Large intestine (tissue), 3 donors: ENCODE measurements around the gene CHD1L. TPM values are rescaled to one million over a fixed set of nuclear protein-coding genes. Genes with fewer than 3 reads are reported as not detected.
"Not testable (repeated sequence)": the region's sequence is repeated elsewhere in the genome, so short reads cannot be mapped to it uniquely, and the experiment has no call there.

Experiments
- DNase-seq, 2 donors: peaks; one replicate each; pipeline versions ENCODE4 v3.0.0 to v3.0.0-alpha.2; 2013
- H3K27ac ChIP-seq: one replicate; pipeline ENCODE4 v1.5.1; 2013; ENCODE audit warnings: low read length
- H3K27me3 ChIP-seq: 2 replicates; pipeline ENCODE4 v1.6.1; 2013; ENCODE audit warnings: low read length; ENCODE audit not compliant: control insufficient read depth, insufficient read depth
- H3K36me3 ChIP-seq: 2 replicates; pipeline ENCODE4 v1.6.1; 2013; ENCODE audit warnings: low read length; ENCODE audit not compliant: control insufficient read depth, insufficient read depth
- H3K4me1 ChIP-seq: one replicate; pipeline ENCODE4 v1.6.1; 2013; ENCODE audit warnings: low read length; ENCODE audit not compliant: control insufficient read depth, insufficient read depth
- H3K4me3 ChIP-seq: one replicate; pipeline ENCODE4 v1.5.1; 2013; ENCODE audit warnings: low read length
- H3K9me3 ChIP-seq: one replicate; pipeline ENCODE4 v1.6.1; 2013; ENCODE audit warnings: mild to moderate bottlenecking, low read depth, low read length, moderate library complexity; ENCODE audit not compliant: control insufficient read depth
- WGBS: methylation state at CpG from one replicate; pipeline ENCODE4 v1.1.5; 2013; ENCODE audit warnings: low lambda C conversion rate; ENCODE audit not compliant: insufficient coverage; 5-methylcytosine and 5-hydroxymethylcytosine counted together
- polyA plus RNA-seq: library from polyadenylated mRNA; unstranded; fragments of 120-200 nt; gene quantifications from one replicate; pipeline ENCODE4 v1.2.1, GENCODE V29; 2013

Gene CHD1L
- polyA plus RNA-seq, 1 donor: 37.1 TPM

DNA sequence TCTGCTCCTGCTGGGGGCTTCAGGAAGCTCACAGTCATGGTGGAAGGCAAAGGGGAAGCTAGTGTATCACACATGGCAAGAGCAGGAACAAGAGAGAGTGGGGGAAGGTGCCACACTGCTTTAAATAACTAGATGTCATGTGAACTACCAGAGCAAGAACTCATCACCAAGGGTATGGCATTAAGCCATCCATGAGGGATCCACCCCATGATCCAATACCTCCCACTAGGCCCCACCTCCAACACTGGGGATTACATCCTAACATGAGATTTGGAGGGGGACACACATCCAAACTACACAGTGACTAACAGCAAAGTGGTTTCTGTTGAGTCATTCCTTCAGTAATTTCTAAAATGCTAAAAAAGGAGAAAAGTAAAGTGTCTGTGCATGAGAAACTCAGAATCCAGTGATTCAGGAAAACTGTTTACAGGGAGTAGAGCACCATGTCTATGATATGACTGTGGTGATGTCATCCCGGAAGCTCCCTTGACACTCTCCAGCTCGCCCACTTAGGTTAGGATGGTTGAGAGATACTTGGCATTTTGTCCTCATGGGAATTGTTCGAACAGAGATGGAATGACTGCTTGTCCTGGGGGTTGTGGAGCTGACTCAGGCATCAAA, 50.3 kb downstream of the CHD1L start:
- WGBS: no CpG with 5 or more reads among the region's 3 CpGs
- Histone ChIP-seq H3K36me3 (peaks cover 66% of the 10 kb centered on the region), H3K9me3 (no peaks in the 10 kb centered on the region), H3K27me3 (no peaks in the 10 kb centered on the region), H3K27ac (no peak overlapping the region), H3K4me3 (no peak overlapping the region), H3K4me1 (no peaks in the 10 kb centered on the region)
- DNase-seq: no peak

DNA sequence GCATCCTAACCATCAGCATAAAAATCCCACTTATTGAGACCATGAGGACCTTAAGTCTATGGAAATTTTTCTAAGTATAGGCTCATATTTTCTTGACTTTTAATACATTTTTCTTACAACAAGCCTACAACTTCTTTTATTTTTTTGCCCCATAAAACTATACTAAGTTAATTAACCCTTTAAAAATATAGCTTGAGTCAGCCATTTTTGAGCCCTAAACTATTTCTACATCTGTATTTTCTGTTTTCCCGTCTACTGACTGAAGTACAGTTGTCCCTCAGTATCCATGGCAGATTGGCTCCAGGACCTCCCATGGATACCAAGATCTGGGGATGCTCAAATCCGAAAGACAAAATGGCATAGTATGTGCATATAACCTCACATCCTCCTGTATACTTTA, 55.0 kb downstream of the CHD1L start:
- H3K27me3 ChIP-seq: no peaks in the 10 kb centered on the region
- H3K36me3 ChIP-seq: peaks cover 34% of the 10 kb centered on the region
- 89% methylated on average over 1 of the region's 2 CpGs for WGBS
- DNase-seq: no peak
- no peak overlapping the region for H3K27ac ChIP-seq
- H3K4me3 ChIP-seq: no peak overlapping the region
- H3K9me3 ChIP-seq: peaks cover 8% of the 10 kb centered on the region
- H3K4me1 ChIP-seq: no peaks in the 10 kb centered on the region

DNA sequence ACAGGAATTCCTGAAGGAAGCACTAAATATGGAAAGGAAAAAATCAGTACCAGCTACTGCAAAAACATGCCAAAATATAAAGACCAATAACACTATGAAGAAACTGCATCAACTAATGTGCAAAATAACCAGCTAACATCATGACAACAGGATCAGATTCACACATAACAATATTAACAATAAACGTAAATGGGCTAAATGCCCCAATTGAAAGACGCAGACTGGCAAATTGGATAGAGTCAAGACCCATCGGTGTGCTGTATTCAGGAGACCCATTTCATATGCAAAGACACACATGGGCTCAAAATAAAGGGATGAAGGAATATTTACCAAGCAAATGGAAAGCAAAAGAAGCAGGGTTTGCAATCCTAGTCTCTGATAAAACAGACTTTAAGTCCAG, 63.3 kb downstream of the CHD1L start:
- H3K4me1 ChIP-seq, DNase-seq, H3K36me3 ChIP-seq, H3K27me3 ChIP-seq, H3K4me3 ChIP-seq, H3K27ac ChIP-seq: not testable (repeated sequence)
- no CpG with 5 or more reads among the region's 3 CpGs for WGBS
- peaks cover 18% of the 10 kb centered on the region for H3K9me3 ChIP-seq

DNA sequence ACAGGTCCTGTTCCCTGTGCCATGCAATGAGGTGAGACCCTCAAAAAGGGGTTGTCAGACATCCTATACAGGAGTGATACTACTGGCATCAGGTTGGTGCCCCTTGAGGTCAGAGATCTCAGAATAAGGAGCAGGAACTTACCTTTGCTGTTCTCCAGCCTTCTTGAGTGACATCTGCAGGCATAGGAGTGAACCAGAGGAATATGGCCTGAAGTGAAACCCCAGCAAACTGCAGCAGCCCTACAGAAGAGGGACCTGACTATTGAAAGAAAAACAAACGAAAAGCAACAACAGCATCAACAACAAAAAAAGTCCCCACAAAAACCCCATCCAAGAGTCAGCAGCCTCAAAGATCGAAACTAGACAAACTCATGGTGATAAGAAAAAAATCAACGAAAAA, 74.5 kb downstream of the CHD1L start:
- no peak overlapping the region for H3K4me3 ChIP-seq
- H3K9me3 ChIP-seq: no peaks in the 10 kb centered on the region
- no peaks in the 10 kb centered on the region for H3K27me3 ChIP-seq
- no peak overlapping the region for H3K27ac ChIP-seq
- no peak for DNase-seq
- H3K4me1 ChIP-seq: no peaks in the 10 kb centered on the region
- 100% methylated on average over 2 of the region's 3 CpGs for WGBS
- no peaks in the 10 kb centered on the region for H3K36me3 ChIP-seq

DNA sequence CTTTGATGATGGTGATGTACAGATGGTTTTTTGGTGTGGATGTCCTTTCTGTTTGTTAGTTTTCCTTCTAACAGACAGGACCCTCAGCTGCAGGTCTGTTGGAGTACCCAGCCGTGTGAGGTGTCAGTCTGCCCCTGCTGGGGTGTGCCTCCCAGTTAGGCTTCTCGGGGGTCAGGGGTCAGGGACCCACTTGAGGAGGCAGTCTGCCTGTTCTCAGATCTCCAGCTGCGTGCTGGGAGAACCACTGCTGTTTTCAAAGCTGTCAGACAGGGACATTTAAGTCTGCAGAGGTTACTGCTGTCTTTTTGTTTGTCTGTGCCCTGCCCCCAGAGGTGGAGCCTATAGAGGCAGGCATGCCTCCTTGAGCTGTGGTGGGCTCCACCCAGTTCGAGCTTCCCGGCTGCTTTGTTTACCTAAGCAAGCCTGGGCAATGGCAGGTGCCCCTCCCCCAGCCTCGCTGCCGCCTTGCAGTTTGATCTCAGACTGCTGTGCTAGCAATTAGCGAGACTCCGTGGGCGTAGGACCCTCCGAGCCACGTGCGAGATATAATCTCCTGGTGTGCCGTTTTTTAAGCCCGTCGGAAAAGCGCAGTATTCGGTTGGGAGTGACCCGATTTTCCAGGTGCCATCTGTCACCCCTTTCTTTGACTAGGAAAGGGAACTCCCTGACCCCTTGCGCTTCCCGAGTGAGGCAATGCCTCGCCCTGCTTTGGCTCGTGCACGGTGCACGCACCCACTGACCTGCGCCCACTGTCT, 84.6 kb downstream of the CHD1L start:
- DNase-seq, H3K4me3 ChIP-seq, H3K4me1 ChIP-seq, H3K36me3 ChIP-seq, H3K27ac ChIP-seq, H3K9me3 ChIP-seq, H3K27me3 ChIP-seq: not testable (repeated sequence)
- no CpG with 5 or more reads among the region's 26 CpGs for WGBS

DNA sequence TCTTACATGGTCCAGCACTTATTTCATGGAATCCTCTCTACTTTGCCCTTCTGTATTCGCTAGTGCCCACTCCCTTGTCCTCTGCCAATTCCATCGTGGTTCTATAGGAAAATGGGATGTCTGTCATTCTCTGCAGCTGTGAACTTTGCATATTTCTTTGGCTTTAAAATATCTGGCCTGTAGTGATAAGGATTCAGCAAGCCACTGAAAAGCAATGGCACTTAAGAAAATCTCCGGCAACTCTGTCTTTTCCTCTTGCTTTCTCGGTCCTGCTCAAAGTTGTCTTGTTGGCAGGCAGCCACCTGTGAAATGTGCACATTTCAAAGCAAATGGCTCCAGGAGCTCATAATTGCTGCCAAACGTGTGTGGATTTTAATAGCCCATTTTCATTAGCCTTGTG, 91.8 kb downstream of the CHD1L start:
- DNase-seq: no peak
- H3K9me3 ChIP-seq: no peaks in the 10 kb centered on the region
- 60% methylated on average over 1 of the region's 5 CpGs for WGBS
- no peaks in the 10 kb centered on the region for H3K4me1 ChIP-seq
- H3K27me3 ChIP-seq: peaks cover 4% of the 10 kb centered on the region
- H3K27ac ChIP-seq: no peak overlapping the region
- H3K4me3 ChIP-seq: no peak overlapping the region
- no peaks in the 10 kb centered on the region for H3K36me3 ChIP-seq

DNA sequence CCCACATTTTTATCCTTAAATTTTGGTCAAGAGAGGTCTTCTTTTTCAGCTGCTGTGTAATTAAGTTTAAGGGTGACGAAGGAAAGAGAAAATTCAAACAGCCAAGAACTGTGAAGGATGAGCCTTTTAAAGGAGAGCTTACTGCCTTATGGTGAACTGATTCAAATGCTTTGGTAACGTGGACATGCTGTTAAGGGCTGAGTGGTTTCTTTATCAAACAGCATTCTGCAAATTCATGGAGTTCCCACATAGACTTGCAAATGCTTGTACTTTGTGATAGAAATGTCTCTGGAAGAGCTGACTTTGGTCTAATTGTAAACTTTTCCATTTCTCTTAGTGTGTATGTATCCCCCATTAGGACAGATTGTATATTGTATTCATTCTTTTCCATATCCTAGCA, 93.8 kb downstream of the CHD1L start:
- H3K27ac ChIP-seq: no peak overlapping the region
- H3K9me3 ChIP-seq: no peaks in the 10 kb centered on the region
- no peak for DNase-seq
- no peaks in the 10 kb centered on the region for H3K4me1 ChIP-seq
- H3K27me3 ChIP-seq: peaks cover 4% of the 10 kb centered on the region
- 86% methylated on average over 1 of the region's 2 CpGs for WGBS
- H3K36me3 ChIP-seq: no peaks in the 10 kb centered on the region
- no peak overlapping the region for H3K4me3 ChIP-seq

DNA sequence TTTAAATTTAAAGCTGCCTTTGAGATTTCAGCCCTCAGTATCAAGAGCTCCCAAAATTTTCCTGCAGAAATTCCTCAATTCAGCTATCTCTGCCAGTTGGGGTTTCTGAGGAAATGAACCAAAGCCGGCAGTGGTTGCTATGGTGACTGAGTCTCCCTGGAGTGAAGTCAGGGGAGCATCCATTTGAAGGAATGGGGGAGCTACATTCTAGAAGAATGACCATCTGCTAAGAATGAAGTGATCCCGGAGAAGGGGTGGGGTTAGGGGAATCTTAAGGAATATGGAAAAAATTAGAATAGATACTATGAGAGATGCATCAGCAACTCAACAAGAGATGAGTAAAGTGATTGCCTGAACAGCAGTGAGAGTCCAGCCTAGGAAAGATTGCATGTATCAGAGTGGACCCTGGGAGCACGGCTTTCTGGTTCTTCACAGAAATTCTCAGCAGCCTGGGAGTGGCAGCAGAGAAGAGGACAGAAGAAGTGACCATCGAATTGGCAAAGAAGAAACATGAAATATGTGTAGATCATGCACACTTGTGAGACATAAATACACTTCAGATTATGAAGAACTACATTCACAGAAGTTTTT, 94.7 kb downstream of the CHD1L start:
- WGBS: 54% methylated on average over 2 of the region's 4 CpGs

DNA sequence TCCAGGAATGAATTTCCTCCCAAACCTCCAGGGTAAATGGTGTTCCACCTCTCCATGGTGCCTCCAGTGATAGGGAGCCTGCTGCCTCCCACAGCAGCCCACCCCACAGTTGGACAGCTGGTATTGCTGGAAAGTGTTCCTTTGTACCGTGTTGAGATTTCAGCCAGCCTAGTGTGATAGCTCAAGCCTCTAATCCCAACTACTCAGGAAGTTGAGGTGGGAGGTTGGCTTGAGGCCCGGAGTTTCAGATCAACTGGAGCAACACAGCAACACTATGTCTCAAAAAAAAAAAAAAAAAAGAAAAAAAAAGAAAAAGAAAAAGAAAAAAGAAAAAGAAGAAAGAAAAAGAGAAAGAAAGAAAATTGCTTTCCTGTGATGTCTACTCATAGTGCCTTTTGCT, 96.1 kb downstream of the CHD1L start:
- Histone ChIP-seq H3K4me1 (no peaks in the 10 kb centered on the region), H3K27ac (no peak overlapping the region), H3K9me3 (no peaks in the 10 kb centered on the region), H3K27me3 (peaks cover 7% of the 10 kb centered on the region), H3K36me3 (no peaks in the 10 kb centered on the region), H3K4me3 (no peak overlapping the region)
- no peak for DNase-seq
- WGBS: 50% methylated on average over 1 of the region's 2 CpGs

More for the DNA sequence above, 94.7 kb downstream of the CHD1L start:
- Histone ChIP-seq H3K27ac (no peak overlapping the region), H3K9me3 (no peaks in the 10 kb centered on the region), H3K4me3 (no peak overlapping the region), H3K27me3 (peaks cover 7% of the 10 kb centered on the region), H3K36me3 (no peaks in the 10 kb centered on the region), H3K4me1 (no peaks in the 10 kb centered on the region)
- DNase-seq: no peak

DNA sequence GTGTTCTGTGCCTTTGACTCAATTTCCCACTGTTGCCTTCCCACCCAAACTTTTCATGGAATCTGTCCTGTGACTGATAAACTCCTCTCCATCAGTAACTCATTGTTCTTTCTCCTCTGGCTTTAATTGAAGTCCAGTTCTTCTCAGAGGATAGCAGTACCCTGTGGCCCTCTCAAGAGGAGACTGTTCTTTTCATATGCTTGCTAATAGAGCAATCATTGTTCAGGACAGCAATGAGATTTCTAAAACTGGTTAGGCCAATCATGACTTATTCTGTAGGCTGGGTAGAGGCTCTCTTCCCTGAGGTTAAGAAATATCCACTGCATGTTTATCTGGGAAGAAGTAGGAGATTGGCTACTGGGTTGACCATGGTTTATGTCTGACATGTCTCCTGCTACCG, 98.8 kb downstream of the CHD1L start:
- Histone ChIP-seq H3K4me1 (no peaks in the 10 kb centered on the region), H3K4me3 (no peak overlapping the region), H3K36me3 (no peaks in the 10 kb centered on the region), H3K27me3 (peaks cover 7% of the 10 kb centered on the region), H3K27ac (no peak overlapping the region), H3K9me3 (no peaks in the 10 kb centered on the region)
- no CpG with 5 or more reads among the region's 1 CpG for WGBS
- no peak for DNase-seq
